ENCODE data around the gene SIK3. TPM values are rescaled to one million over a fixed set of nuclear protein-coding genes. Genes with fewer than 3 reads are reported as not detected.

Gene SIK3
- polyA plus RNA-seq, 1 experiment = 7.3 TPM

GRCh38 chr11:116948391-116948790 is 149.8 kb downstream of the SIK3 start:
- POLR2A ChIA-PET = no interaction called here
- Histone ChIP-seq H3K27me3 (ENCODE audit: control insufficient read depth, insufficient read depth, low read length) (no peaks in the 10 kb centered on the region), H3K36me3 (ENCODE audit: control insufficient read depth, insufficient read depth, low read length) (no peaks in the 10 kb centered on the region; the same call in 1 of the 2 replicates), H3K4me3 (ENCODE audit: low read depth, low read length) (no peak overlapping the region)
- no peak for TF ChIP-seq CTCF (IDR thresholded peaks at IDR 0.05; ENCODE audit: insufficient read depth, low read depth, low read length)
- no peak for DNase-seq (ENCODE audit: low read depth)
- CTCF ChIA-PET = no interaction called here

GRCh38 chr11:116946414-116946813 is 151.8 kb downstream of the SIK3 start:
- no peak for TF ChIP-seq CTCF (IDR thresholded peaks at IDR 0.05; ENCODE audit: insufficient read depth, low read depth, low read length)
- DNase-seq (ENCODE audit: low read depth) = no peak
- ChIA-PET CTCF (no interaction called here), POLR2A (no interaction called here)
- Histone ChIP-seq H3K27me3 (ENCODE audit: control insufficient read depth, insufficient read depth, low read length) (no peaks in the 10 kb centered on the region), H3K36me3 (ENCODE audit: control insufficient read depth, insufficient read depth, low read length) (no peaks in the 10 kb centered on the region), H3K4me3 (ENCODE audit: low read depth, low read length) (no peak overlapping the region)

- ChIA-PET CTCF (interaction anchor here (2.0 kb wide), 1 partner anchor 10 kb away, joined by 5 read pairs; no protein-coding TSS in a partner anchor), POLR2A (no interaction called here)
- TF ChIP-seq CTCF (IDR thresholded peaks at IDR 0.05; ENCODE audit: insufficient read depth, low read depth, low read length) = no peak
- no peaks in the 10 kb centered on the region for H3K36me3 ChIP-seq (ENCODE audit: control insufficient read depth, insufficient read depth, low read length)
- no peaks in the 10 kb centered on the region for H3K27me3 ChIP-seq (ENCODE audit: control insufficient read depth, insufficient read depth, low read length)
- no peak for DNase-seq (ENCODE audit: low read depth)
- no peak overlapping the region for H3K4me3 ChIP-seq (ENCODE audit: low read depth, low read length)
Measured at GRCh38 chr11:116939499-116939898, 158.7 kb downstream of the SIK3 start.

GRCh38 chr11:116938471-116939070 is 159.7 kb downstream of the SIK3 start:
- H3K4me3 ChIP-seq (ENCODE audit: low read depth, low read length) = no peak overlapping the region
- POLR2A ChIA-PET = no interaction called here
- CTCF ChIA-PET = no interaction called here

GRCh38 chr11:116936754-116937446 is 161.3 kb downstream of the SIK3 start:
- H3K4me3 ChIP-seq (ENCODE audit: low read depth, low read length) = no peak overlapping the region
- ChIA-PET CTCF (no interaction called here), POLR2A (no interaction called here)
- no peak for TF ChIP-seq CTCF (IDR thresholded peaks at IDR 0.05; ENCODE audit: insufficient read depth, low read depth, low read length)
- DNase-seq (ENCODE audit: low read depth) = no peak
- H3K36me3 ChIP-seq (ENCODE audit: control insufficient read depth, insufficient read depth, low read length) = no peaks in the 10 kb centered on the region
- no peaks in the 10 kb centered on the region for H3K27me3 ChIP-seq (ENCODE audit: control insufficient read depth, insufficient read depth, low read length)

More at GRCh38 chr11:116938471-116939070, 159.7 kb downstream of the SIK3 start:
- TF ChIP-seq CTCF (IDR thresholded peaks at IDR 0.05; ENCODE audit: insufficient read depth, low read depth, low read length) = no peak
- DNase-seq (ENCODE audit: low read depth) = no peak
- Histone ChIP-seq H3K36me3 (ENCODE audit: control insufficient read depth, insufficient read depth, low read length) (no peaks in the 10 kb centered on the region), H3K27me3 (ENCODE audit: control insufficient read depth, insufficient read depth, low read length) (no peaks in the 10 kb centered on the region)

Measured in BJ (cell line).